Left ventricle myocardium superior (tissue), 1 donor: ENCODE data around the gene RETNLB. TPM values are rescaled to one million over a fixed set of nuclear protein-coding genes. Genes with fewer than 3 reads are reported as not detected.

ENCODE experiments used
- total RNA-seq: library from RNA; stranded (reverse); fragmentation: NEBNext Ultra II Directional; extraction: Animal tissue kit (Norgen Biotek cat#: 25700); gene quantifications from one replicate; pipeline ENCODE4 v1.2.1, GENCODE V29; 2021
- donor health status: DM: no; HTN: yes; CAD: no; lungs with severe emphysema.

The RETNLB gene
- total RNA-seq, 1 donor from 2014 or later: not detected

Other genes starting within 250 kb of the RETNLB start
- 0.07 TPM for gene MYH15, start 246.8 kb downstream of the RETNLB start, total RNA-seq
- gene CIP2A, start 168.0 kb downstream of the RETNLB start, total RNA-seq: 1.3 TPM
- gene DZIP3, start 167.7 kb downstream of the RETNLB start, total RNA-seq: 16.7 TPM
- not detected for gene TRAT1, start 65.4 kb upstream of the RETNLB start, total RNA-seq
- gene GUCA1C, start 196.5 kb upstream of the RETNLB start, total RNA-seq: 1.8 TPM